Gastrocnemius medialis (tissue), 4 donors: ENCODE data around the gene KIAA0040. TPM values are rescaled to one million over a fixed set of nuclear protein-coding genes. Genes with fewer than 3 reads are reported as not detected.
"Not testable (repeated sequence)": the region's sequence is repeated elsewhere in the genome, so short reads cannot be mapped to it uniquely, and the experiment has no call there.

ENCODE experiments used
- ATAC-seq, 2 donors: fragments of 150-250 bp; one replicate each; pipeline ENCODE4 v1.9.1; 2016
- DNase-seq, 2 donors: peaks; one replicate each; pipeline ENCODE4 v3.0.0-alpha.2; 2019
- H3K27ac ChIP-seq, 4 donors: fragments of 200-600 bp; sonication (generic); 1 replicate in 1 of 4; 2 replicates in 3 of 4; pipeline ENCODE4 v1.5.1; 2016 to 2018; ENCODE audit warnings: mild to moderate bottlenecking in 2 of 4, moderate library complexity in 1 of 4
- H3K27me3 ChIP-seq, 3 donors: fragments of 200-600 bp; sonication (generic) in 2 of 3; 1 replicate in 1 of 3; 2 replicates in 2 of 3; pipeline versions ENCODE4 v1.5.1 to v1.6.0; 2016 to 2019; ENCODE audit warnings: mild to moderate bottlenecking in 1 of 3, moderate library complexity in 1 of 3
- H3K36me3 ChIP-seq, 2 donors: fragments of 200-600 bp; sonication (generic) in 1 of 2; one replicate each; pipeline ENCODE4 v1.5.1; 2017 to 2018
- H3K4me1 ChIP-seq, 2 donors: fragments of 200-600 bp; sonication (generic) in 1 of 2; one replicate each; pipeline ENCODE4 v1.5.1; 2016 to 2017; ENCODE audit warnings: mild to moderate bottlenecking in 2 of 2
- H3K4me3 ChIP-seq, 4 donors: fragments of 200-600 bp; sonication (generic) in 3 of 4; 1 replicate in 1 of 4; 2 replicates in 3 of 4; pipeline ENCODE4 v1.5.1; 2016 to 2019; ENCODE audit warnings: mild to moderate bottlenecking in 2 of 4
- H3K9me3 ChIP-seq, 3 donors: fragments of 200-600 bp; sonication (generic) in 2 of 3; 1 replicate in 1 of 3; 2 replicates in 2 of 3; pipeline ENCODE4 v1.5.1; 2016 to 2019
- POLR2A ChIP-seq, 2 donors: fragments of 450-650 bp; IDR thresholded peaks; one replicate each; pipeline ENCODE4 v1.6.1; 2017; ENCODE audit warnings: antibody characterized with exemption in 2 of 2, mild to moderate bottlenecking in 2 of 2, moderate library complexity in 2 of 2
- in situ Hi-C, 4 donors: fragments of 200-750 bp; cut with MboI; loops; one replicate each; pipeline versions ENCODE4 v1.15.0 to v1.8.0; 2017; ENCODE audit warnings: low sequenced_read_pairs in 4 of 4
- intact Hi-C: fragments of 100-400 bp; cut with DNase I; formaldehyde crosslinking; loops from one replicate; pipeline ENCODE4 v1.15.1; 2023; ENCODE audit warnings: low total_unique reads
- total RNA-seq, 4 donors: library from RNA; depleted of rRNA; stranded (reverse); fragments of >200 nt; gene quantifications; one replicate each; pipeline versions ENCODE4 v1.1.0 to v1.2.3, GENCODE V29; 2016
- TF ChIP-seq, protein P1 (sequence below), 5 experiments: fragments of 450-650 bp in 3 of 5; fragments of 200-600 bp in 2 of 5; sonication (generic) in 2 of 5; IDR thresholded peaks in 4 of 5; conservative IDR thresholded peaks in 1 of 5; 1 replicate in 4 of 5; 2 replicates in 1 of 5; pipeline ENCODE4 v1.5.1; 2016 to 2019; ENCODE audit warnings: antibody characterized with exemption in 5 of 5, mild to moderate bottlenecking in 3 of 5, moderate library complexity in 3 of 5

KIAA0040 gene
- total RNA-seq, 4 donors from 2014 or later, result 17.5 to 33.1 (median 19.5) TPM

DNA sequence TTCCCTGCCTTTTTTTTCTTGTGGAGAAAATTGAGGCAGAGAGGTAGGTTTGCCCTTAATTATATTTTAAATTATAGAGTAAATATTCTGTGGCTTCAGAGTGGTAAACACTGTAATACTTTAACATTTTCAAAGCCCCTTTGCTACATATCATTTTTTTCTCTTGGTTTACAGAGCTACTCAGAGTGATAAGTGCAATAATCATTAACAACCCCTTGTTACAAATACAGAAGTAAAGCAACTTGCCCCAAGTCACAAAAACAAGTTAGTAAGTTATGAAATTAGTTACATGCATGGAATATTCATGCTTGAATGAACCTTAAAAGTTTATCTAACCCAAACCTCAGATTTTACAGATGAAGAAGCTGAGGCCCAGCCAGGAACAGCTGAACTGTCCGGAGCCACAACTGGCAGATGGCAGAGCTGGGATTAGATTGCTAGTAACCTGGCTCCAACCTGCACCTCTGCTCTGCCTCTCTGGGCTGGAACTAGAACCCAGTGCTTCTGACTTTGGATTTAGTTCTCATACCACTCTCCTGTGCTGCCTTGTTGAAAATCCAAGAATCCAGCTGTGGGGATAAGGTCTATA, 76.3 kb downstream of the KIAA0040 start:
- no peak for ATAC-seq
- TF ChIP-seq POLR2A (IDR thresholded peaks at IDR 0.05), result no peak
- TF ChIP-seq, protein P1, sequence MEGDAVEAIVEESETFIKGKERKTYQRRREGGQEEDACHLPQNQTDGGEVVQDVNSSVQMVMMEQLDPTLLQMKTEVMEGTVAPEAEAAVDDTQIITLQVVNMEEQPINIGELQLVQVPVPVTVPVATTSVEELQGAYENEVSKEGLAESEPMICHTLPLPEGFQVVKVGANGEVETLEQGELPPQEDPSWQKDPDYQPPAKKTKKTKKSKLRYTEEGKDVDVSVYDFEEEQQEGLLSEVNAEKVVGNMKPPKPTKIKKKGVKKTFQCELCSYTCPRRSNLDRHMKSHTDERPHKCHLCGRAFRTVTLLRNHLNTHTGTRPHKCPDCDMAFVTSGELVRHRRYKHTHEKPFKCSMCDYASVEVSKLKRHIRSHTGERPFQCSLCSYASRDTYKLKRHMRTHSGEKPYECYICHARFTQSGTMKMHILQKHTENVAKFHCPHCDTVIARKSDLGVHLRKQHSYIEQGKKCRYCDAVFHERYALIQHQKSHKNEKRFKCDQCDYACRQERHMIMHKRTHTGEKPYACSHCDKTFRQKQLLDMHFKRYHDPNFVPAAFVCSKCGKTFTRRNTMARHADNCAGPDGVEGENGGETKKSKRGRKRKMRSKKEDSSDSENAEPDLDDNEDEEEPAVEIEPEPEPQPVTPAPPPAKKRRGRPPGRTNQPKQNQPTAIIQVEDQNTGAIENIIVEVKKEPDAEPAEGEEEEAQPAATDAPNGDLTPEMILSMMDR (IDR thresholded peaks at IDR 0.05 in 4 of 5, conservative IDR thresholded peaks at IDR 0.05 in 1 of 5), result no peak

DNA sequence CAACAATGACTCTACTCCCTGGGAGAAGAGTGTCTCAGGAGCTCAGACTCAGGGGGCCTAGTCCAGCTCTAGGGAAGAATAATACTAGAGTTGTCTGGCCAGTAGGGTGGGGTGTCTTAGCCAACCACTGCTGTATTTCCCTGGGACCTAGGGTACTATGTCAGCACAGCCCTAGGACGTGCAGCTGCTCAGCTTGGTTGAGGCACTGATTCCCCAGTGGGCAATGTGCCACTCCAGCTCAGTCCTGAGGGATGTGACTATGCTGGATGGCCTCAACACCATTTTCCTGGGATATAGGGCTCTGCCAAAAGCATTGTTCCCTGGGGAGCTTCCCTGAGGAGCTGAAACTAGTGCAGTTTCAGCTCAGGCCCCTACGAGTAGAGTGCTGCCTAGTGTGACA, 77.6 kb downstream of the KIAA0040 start:
- TF ChIP-seq POLR2A (IDR thresholded peaks at IDR 0.05), result no peak
- TF ChIP-seq, protein P1 (IDR thresholded peaks at IDR 0.05 in 4 of 5, conservative IDR thresholded peaks at IDR 0.05 in 1 of 5), result no peak
- no peak overlapping the region for H3K4me3 ChIP-seq
- in situ Hi-C loops (no loop called here), intact Hi-C loops (no loop called here)
- no peaks in the 10 kb centered on the region for H3K4me1 ChIP-seq
- H3K27me3 ChIP-seq, result peaks cover 0 to 4% (median 0%) of the 10 kb centered on the region in 3 donors
- H3K27ac ChIP-seq, result no peak overlapping the region
- H3K9me3 ChIP-seq, result no peaks in the 10 kb centered on the region
- DNase-seq (no peak), ATAC-seq (no peak)
- H3K36me3 ChIP-seq, result no peaks in the 10 kb centered on the region

More for the DNA sequence above, 76.3 kb downstream of the KIAA0040 start:
- peaks cover 0 to 4% (median 0%) of the 10 kb centered on the region in 3 donors for H3K27me3 ChIP-seq
- no peaks in the 10 kb centered on the region for H3K36me3 ChIP-seq
- in situ Hi-C loops, result no loop called here
- DNase-seq, result no peak
- intact Hi-C loops, result no loop called here
- H3K9me3 ChIP-seq, result no peaks in the 10 kb centered on the region
- H3K27ac ChIP-seq, result no peak overlapping the region
- H3K4me3 ChIP-seq, result no peak overlapping the region
- H3K4me1 ChIP-seq, result no peaks in the 10 kb centered on the region

DNA sequence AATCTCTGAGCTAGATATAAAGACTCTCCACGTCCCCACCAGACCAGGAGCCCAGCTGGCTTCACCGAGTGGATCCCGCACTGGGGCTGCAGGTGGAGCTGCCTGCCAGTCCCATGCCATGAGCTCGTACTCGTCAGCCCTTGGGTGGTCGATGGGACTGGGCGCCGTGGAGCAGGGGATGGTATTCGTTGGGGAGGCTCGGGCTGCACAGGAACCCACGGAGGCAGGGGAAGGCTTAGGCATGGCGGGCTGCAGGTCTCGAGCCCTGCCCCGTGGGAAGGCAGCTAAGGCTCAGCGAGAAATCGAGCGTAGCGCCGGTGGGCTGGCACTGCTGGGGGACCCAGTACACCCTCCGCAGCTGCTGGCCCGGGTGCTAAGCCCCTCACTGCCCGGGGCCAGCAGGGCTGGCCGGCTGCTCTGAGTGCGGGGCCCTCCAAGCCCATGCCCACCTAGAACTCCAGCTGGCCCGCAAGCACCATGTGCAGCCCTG, 84.2 kb downstream of the KIAA0040 start:
- in situ Hi-C loops, intact Hi-C loops, H3K36me3 ChIP-seq, H3K27me3 ChIP-seq, H3K27ac ChIP-seq, H3K4me1 ChIP-seq, H3K4me3 ChIP-seq, ATAC-seq, DNase-seq, H3K9me3 ChIP-seq: not testable (repeated sequence)

Other genes with a start within 250 kb of the KIAA0040 start
- gene CACYBP, start 192.8 kb downstream of the KIAA0040 start, total RNA-seq, result 10 to 100 TPM; 32.9 to 99.6 (median 73.7) TPM
- gene MRPS14, start 169.4 kb downstream of the KIAA0040 start, total RNA-seq, result 10 to 100 TPM; 10.8 to 15.6 (median 12.3) TPM
- gene TNN, start 124.9 kb downstream of the KIAA0040 start, total RNA-seq, result under 1 TPM in 1 of 4 donors, not detected in 3; 0.07 TPM